G401 (cell line): ENCODE measurements around the gene PTPRH. TPM values are rescaled to one million over a fixed set of nuclear protein-coding genes. Genes with fewer than 3 reads are reported as not detected.
"Not testable (repeated sequence)": the region's sequence is repeated elsewhere in the genome, so short reads cannot be mapped to it uniquely, and the experiment has no call there.

Experiments
- DNase-seq: peaks from one replicate; pipeline ENCODE4 v3.0.0-alpha.2; 2015; ENCODE audit warnings: low spot score
- in situ Hi-C: cut with HindIII; loops from 2 replicates; pipeline ENCODE4 v1.10.0; 2016; ENCODE audit warnings: low sequenced_read_pairs, mixed read lengths
- total RNA-seq: library from RNA; depleted of rRNA; stranded (reverse); fragments of >200 nt; shearing (Covaris generic); gene quantifications from 2 replicates; pipeline ENCODE4 v1.2.3, GENCODE V29; 2014

The PTPRH gene
- total RNA-seq, 1 experiment from 2014 or later = 20.7 TPM

- in situ Hi-C loops = loop anchor here (10.0 kb wide), 2 partner anchors 58 to 172 kb away; partner anchors contain the start of gene PPP1R12C
- no peak for DNase-seq
Measured at GRCh38 chr19:55172741-55173140, 36.6 kb downstream of the PTPRH start.

GRCh38 chr19:55172318-55172717 lies 37.0 kb downstream of the PTPRH start:
- DNase-seq = not testable (repeated sequence)
- in situ Hi-C loops = loop anchor here (10.0 kb wide), 2 partner anchors 58 to 172 kb away; partner anchors contain the start of gene PPP1R12C

- in situ Hi-C loops = loop anchor here (10.0 kb wide), 2 partner anchors 57 to 173 kb away; partner anchors contain the start of gene PPP1R12C
- no peak for DNase-seq
Measured at GRCh38 chr19:55171440-55171839, 37.9 kb downstream of the PTPRH start.

GRCh38 chr19:55169136-55169535 lies 40.2 kb downstream of the PTPRH start:
- in situ Hi-C loops = no loop called here
- DNase-seq = no peak

- in situ Hi-C loops = no loop called here
- DNase-seq = peak; percentile 79
Measured at GRCh38 chr19:55166530-55167268, 42.6 kb downstream of the PTPRH start, which contains the start of gene DNAAF3. DNAAF3 (minus strand) TSS chr19:55166613; CDS start chr19:55166413, 200 bp downstream.

- DNase-seq = peak; percentile 60
- in situ Hi-C loops = no loop called here
Measured at GRCh38 chr19:55165952-55166529, 43.3 kb downstream of the PTPRH start.

- DNase-seq = no peak
- in situ Hi-C loops = no loop called here
Measured at GRCh38 chr19:55161571-55162322, 47.6 kb downstream of the PTPRH start.

- in situ Hi-C loops = no loop called here
- no peak for DNase-seq
Measured at GRCh38 chr19:55160986-55161365, 48.3 kb downstream of the PTPRH start.

- peak; percentile 58 for DNase-seq
- in situ Hi-C loops = no loop called here
Measured at GRCh38 chr19:55160128-55160985, 48.9 kb downstream of the PTPRH start.

GRCh38 chr19:55158848-55159749 lies 50.2 kb downstream of the PTPRH start:
- no peak for DNase-seq
- in situ Hi-C loops = no loop called here

- in situ Hi-C loops = no loop called here
- DNase-seq = no peak
Measured at GRCh38 chr19:55158423-55158822, 50.9 kb downstream of the PTPRH start.

- no peak for DNase-seq
- in situ Hi-C loops = no loop called here
Measured at GRCh38 chr19:55157064-55157908, 52.0 kb downstream of the PTPRH start, which contains the start of gene TNNI3. TNNI3 (minus strand) TSS chr19:55157732; CDS start chr19:55157589, 143 bp downstream.

GRCh38 chr19:55156202-55157063 lies 52.9 kb downstream of the PTPRH start:
- in situ Hi-C loops = no loop called here
- DNase-seq = peak; percentile 45

GRCh38 chr19:55155784-55156183 lies 53.5 kb downstream of the PTPRH start:
- in situ Hi-C loops = not testable (repeated sequence)

GRCh38 chr19:55153652-55154264 lies 55.5 kb downstream of the PTPRH start:
- in situ Hi-C loops = no loop called here
- DNase-seq = no peak

More at GRCh38 chr19:55155784-55156183, 53.5 kb downstream of the PTPRH start:
- not testable (repeated sequence) for DNase-seq

- in situ Hi-C loops = no loop called here
- DNase-seq = no peak
Measured at GRCh38 chr19:55152017-55152416, 57.3 kb downstream of the PTPRH start.
